PFSK-1 (cell line): ENCODE results near the gene GDPD1.

Experiments
- FOXP2 ChIP-seq: optimal IDR thresholded peaks from 2 replicates; pipeline ENCODE3; 2011; ENCODE audit warnings: borderline replicate concordance, control low read depth, inconsistent platforms; ENCODE audit not compliant: insufficient read depth; ENCODE audit errors: extremely low read length, extremely low read depth
- POLR2AphosphoS5 ChIP-seq: IDR thresholded peaks from 2 replicates; pipeline ENCODE4 v1.6.1; 2012; ENCODE audit warnings: low read depth, mild to moderate bottlenecking, control low read depth, low read length, moderate library complexity
- SIN3A ChIP-seq: IDR thresholded peaks from 2 replicates; pipeline ENCODE4 v1.6.1; 2012; ENCODE audit warnings: mild to moderate bottlenecking, low read length, moderate library complexity, borderline replicate concordance; ENCODE audit not compliant: insufficient read depth
- TAF1 ChIP-seq: IDR thresholded peaks from 2 replicates; pipeline ENCODE4 v1.6.1; 2012; ENCODE audit warnings: low read length, control low read depth, borderline replicate concordance; ENCODE audit not compliant: insufficient read depth
- TF ChIP-seq, protein P1 (sequence below), 2 experiments: IDR thresholded peaks; 2 replicates each; pipeline versions ENCODE4 v1.6.1 to v1.8.0; 2011 to 2012; ENCODE audit warnings: low read depth in 2 of 2, low read length in 2 of 2, control low read depth in 1 of 2, inconsistent platforms in 1 of 2, mild to moderate bottlenecking in 1 of 2, moderate library complexity in 1 of 2; ENCODE audit not compliant: insufficient read depth in 1 of 2

Gene GDPD1

DNA sequence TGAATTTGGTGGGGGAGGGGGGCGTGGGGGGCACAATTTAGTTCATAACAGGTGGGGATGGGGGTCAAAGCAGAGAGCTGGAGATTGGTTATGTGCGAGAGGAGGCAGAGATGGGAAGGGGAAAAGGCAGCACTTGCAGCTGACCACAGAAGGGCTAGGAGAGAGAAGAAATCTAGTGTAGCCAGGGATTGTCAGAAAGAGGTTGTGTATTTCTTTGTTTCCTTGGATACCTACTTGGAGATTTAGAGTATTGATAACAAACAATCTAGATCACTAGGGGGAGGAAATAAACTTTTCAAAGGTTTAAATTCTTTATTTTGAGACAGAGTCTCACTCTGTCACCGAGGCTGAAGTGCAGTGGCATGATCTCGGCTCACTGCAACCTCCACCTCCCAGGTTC, 64.0 kb downstream of the GDPD1 start:
- TF ChIP-seq POLR2AphosphoS5 (no peak), FOXP2 (no peak), SIN3A (no peak)

DNA sequence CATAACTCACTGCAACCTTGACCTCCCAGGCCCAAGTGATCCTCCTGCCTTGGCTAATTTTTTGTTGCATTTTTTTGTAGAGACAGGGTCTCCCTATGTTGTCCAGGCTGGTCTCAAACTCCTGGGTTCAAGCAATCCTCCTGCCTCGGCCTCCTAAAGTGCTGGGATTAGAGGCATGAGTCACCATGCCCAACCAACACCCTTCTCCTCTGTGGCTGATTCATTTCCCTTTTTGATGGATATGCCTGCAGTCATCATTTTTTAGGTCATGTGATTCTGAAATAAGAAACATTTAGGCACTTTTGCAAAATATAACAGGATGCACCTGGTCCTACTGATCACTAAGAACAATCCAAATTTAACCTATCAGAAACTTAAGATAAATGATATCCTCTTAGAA, 67.1 kb downstream of the GDPD1 start:
- TF ChIP-seq FOXP2 (no peak), SIN3A (no peak), POLR2AphosphoS5 (no peak), TAF1 (no peak)
- TF ChIP-seq, protein P1, sequence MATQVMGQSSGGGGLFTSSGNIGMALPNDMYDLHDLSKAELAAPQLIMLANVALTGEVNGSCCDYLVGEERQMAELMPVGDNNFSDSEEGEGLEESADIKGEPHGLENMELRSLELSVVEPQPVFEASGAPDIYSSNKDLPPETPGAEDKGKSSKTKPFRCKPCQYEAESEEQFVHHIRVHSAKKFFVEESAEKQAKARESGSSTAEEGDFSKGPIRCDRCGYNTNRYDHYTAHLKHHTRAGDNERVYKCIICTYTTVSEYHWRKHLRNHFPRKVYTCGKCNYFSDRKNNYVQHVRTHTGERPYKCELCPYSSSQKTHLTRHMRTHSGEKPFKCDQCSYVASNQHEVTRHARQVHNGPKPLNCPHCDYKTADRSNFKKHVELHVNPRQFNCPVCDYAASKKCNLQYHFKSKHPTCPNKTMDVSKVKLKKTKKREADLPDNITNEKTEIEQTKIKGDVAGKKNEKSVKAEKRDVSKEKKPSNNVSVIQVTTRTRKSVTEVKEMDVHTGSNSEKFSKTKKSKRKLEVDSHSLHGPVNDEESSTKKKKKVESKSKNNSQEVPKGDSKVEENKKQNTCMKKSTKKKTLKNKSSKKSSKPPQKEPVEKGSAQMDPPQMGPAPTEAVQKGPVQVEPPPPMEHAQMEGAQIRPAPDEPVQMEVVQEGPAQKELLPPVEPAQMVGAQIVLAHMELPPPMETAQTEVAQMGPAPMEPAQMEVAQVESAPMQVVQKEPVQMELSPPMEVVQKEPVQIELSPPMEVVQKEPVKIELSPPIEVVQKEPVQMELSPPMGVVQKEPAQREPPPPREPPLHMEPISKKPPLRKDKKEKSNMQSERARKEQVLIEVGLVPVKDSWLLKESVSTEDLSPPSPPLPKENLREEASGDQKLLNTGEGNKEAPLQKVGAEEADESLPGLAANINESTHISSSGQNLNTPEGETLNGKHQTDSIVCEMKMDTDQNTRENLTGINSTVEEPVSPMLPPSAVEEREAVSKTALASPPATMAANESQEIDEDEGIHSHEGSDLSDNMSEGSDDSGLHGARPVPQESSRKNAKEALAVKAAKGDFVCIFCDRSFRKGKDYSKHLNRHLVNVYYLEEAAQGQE (IDR thresholded peaks at IDR 0.05; ENCODE audit: insufficient read depth in 1 of 2, low read depth in 2 of 2, low read length in 2 of 2) = no peak

- TF ChIP-seq SIN3A (no peak), POLR2AphosphoS5 (no peak)
- TF ChIP-seq, protein P1 (IDR thresholded peaks at IDR 0.05; ENCODE audit: insufficient read depth in 1 of 2, low read depth in 2 of 2, low read length in 2 of 2) = no peak
These were observed 67.6 kb downstream of the GDPD1 start for GRCh38 chr17:59287891-59288290.

DNA sequence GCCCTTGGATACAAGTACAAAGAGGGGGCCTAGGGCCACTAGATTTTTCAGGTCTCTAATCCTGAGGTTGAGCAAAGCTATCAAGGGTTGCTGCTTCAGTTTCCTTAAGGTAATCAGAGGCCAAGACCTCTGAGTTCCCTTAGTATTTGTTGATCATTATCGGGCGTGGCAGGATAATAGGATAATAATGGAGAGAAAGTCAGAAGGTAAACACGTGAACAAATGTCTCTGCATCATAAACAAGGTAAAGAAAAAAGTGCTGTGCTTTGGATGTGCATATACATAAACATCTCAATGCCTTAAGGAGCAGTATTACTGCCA, 69.6 kb downstream of the GDPD1 start:
- no peak for TF ChIP-seq TAF1
- TF ChIP-seq, protein P1 (IDR thresholded peaks at IDR 0.05; ENCODE audit: insufficient read depth in 1 of 2, low read depth in 2 of 2, low read length in 2 of 2) = no peak
- TF ChIP-seq FOXP2 = no peak
- TF ChIP-seq SIN3A = no peak
- no peak for TF ChIP-seq POLR2AphosphoS5

GRCh38 chr17:59292174-59292523, 71.8 kb downstream of the GDPD1 start:
- TF ChIP-seq SIN3A = no peak
- no peak for TF ChIP-seq FOXP2
- TF ChIP-seq TAF1 = no peak

GRCh38 chr17:59296190-59296589, 75.9 kb downstream of the GDPD1 start:
- TF ChIP-seq SIN3A (no peak), TAF1 (no peak), POLR2AphosphoS5 (no peak), FOXP2 (no peak)
- TF ChIP-seq, protein P1 (IDR thresholded peaks at IDR 0.05; ENCODE audit: insufficient read depth in 1 of 2, low read depth in 2 of 2, low read length in 2 of 2) = no peak
